IPS-20b (cell line): ENCODE measurements around the gene ANKRD44.

Source experiments
- H3K27ac ChIP-seq: one replicate; pipeline ENCODE4 v1.5.1; 2013; ENCODE audit warnings: low read length
- H3K27me3 ChIP-seq: 2 replicates; pipeline ENCODE4 v1.6.1; 2013; ENCODE audit warnings: mild to moderate bottlenecking, low read length, inconsistent platforms; ENCODE audit not compliant: insufficient read depth
- H3K36me3 ChIP-seq: 2 replicates; pipeline ENCODE4 v1.6.1; 2013; ENCODE audit warnings: low read depth, mild to moderate bottlenecking, inconsistent platforms, low read length, moderate library complexity; ENCODE audit not compliant: insufficient read depth
- H3K4me1 ChIP-seq: 2 replicates; pipeline ENCODE4 v1.6.1; 2013; ENCODE audit warnings: mild to moderate bottlenecking, control low read depth, inconsistent platforms, low read length, moderate library complexity; ENCODE audit not compliant: insufficient read depth
- H3K4me3 ChIP-seq: 2 replicates; pipeline ENCODE4 v1.5.1; 2013; ENCODE audit warnings: mild to moderate bottlenecking, low read length, inconsistent platforms
- H3K9ac ChIP-seq: 2 replicates; pipeline ENCODE4 v1.6.1; 2013; ENCODE audit warnings: low read depth, mild to moderate bottlenecking, inconsistent platforms, low read length, moderate library complexity
- H3K9me3 ChIP-seq: 2 replicates; pipeline ENCODE4 v1.6.1; 2013; ENCODE audit warnings: mild to moderate bottlenecking, low read depth, low read length, inconsistent platforms; ENCODE audit not compliant: insufficient read depth

Gene ANKRD44

GRCh38 chr2:197209246-197209645, 101.3 kb downstream of the ANKRD44 start:
- H3K4me1 ChIP-seq = no peaks in the 10 kb centered on the region
- no peaks in the 10 kb centered on the region for H3K27me3 ChIP-seq
- no peak overlapping the region for H3K9ac ChIP-seq
- H3K27ac ChIP-seq = no peak overlapping the region
- H3K9me3 ChIP-seq = no peaks in the 10 kb centered on the region
- no peaks in the 10 kb centered on the region for H3K36me3 ChIP-seq
- no peak overlapping the region for H3K4me3 ChIP-seq

- no peaks in the 10 kb centered on the region for H3K4me1 ChIP-seq
- H3K4me3 ChIP-seq = no peak overlapping the region
- no peaks in the 10 kb centered on the region for H3K27me3 ChIP-seq
- H3K27ac ChIP-seq = no peak overlapping the region
- no peaks in the 10 kb centered on the region for H3K9me3 ChIP-seq
- H3K9ac ChIP-seq = no peak overlapping the region
- no peaks in the 10 kb centered on the region for H3K36me3 ChIP-seq
Measured at GRCh38 chr2:197208841-197209240, 101.7 kb downstream of the ANKRD44 start.

- Histone ChIP-seq H3K27me3 (no peaks in the 10 kb centered on the region), H3K4me3 (no peak overlapping the region), H3K9me3 (no peaks in the 10 kb centered on the region), H3K4me1 (no peaks in the 10 kb centered on the region), H3K36me3 (no peaks in the 10 kb centered on the region), H3K9ac (no peak overlapping the region), H3K27ac (no peak overlapping the region)
Measured at GRCh38 chr2:197208024-197208423, 102.6 kb downstream of the ANKRD44 start.

- Histone ChIP-seq H3K4me3 (no peak overlapping the region), H3K9ac (no peak overlapping the region), H3K9me3 (no peaks in the 10 kb centered on the region), H3K27ac (no peak overlapping the region), H3K36me3 (no peaks in the 10 kb centered on the region), H3K27me3 (no peaks in the 10 kb centered on the region), H3K4me1 (no peaks in the 10 kb centered on the region)
Measured at GRCh38 chr2:197207598-197207997, 103.0 kb downstream of the ANKRD44 start.

- H3K9me3 ChIP-seq = no peaks in the 10 kb centered on the region
- no peak overlapping the region for H3K4me3 ChIP-seq
- no peaks in the 10 kb centered on the region for H3K36me3 ChIP-seq
- no peaks in the 10 kb centered on the region for H3K27me3 ChIP-seq
- no peak overlapping the region for H3K9ac ChIP-seq
- no peak overlapping the region for H3K27ac ChIP-seq
- no peaks in the 10 kb centered on the region; the same call in 1 of the 2 replicates for H3K4me1 ChIP-seq
Measured at GRCh38 chr2:197207106-197207505, 103.5 kb downstream of the ANKRD44 start.

- no peaks in the 10 kb centered on the region for H3K9me3 ChIP-seq
- H3K4me3 ChIP-seq = no peak overlapping the region
- no peaks in the 10 kb centered on the region; the same call in 1 of the 2 replicates for H3K4me1 ChIP-seq
- H3K27me3 ChIP-seq = no peaks in the 10 kb centered on the region
- no peak overlapping the region for H3K9ac ChIP-seq
- H3K27ac ChIP-seq = no peak overlapping the region
- H3K36me3 ChIP-seq = no peaks in the 10 kb centered on the region
Measured at GRCh38 chr2:197205585-197206215, 104.9 kb downstream of the ANKRD44 start.

GRCh38 chr2:197204519-197205250, 105.9 kb downstream of the ANKRD44 start:
- H3K27me3 ChIP-seq = no peaks in the 10 kb centered on the region
- no peak overlapping the region for H3K4me3 ChIP-seq
- no peak overlapping the region for H3K9ac ChIP-seq
- no peaks in the 10 kb centered on the region for H3K9me3 ChIP-seq
- no peaks in the 10 kb centered on the region for H3K36me3 ChIP-seq
- no peak overlapping the region for H3K27ac ChIP-seq
- no peaks in the 10 kb centered on the region; the same call in 1 of the 2 replicates for H3K4me1 ChIP-seq

- Histone ChIP-seq H3K9ac (no peak overlapping the region), H3K27me3 (no peaks in the 10 kb centered on the region), H3K4me1 (no peaks in the 10 kb centered on the region; the same call in 1 of the 2 replicates), H3K9me3 (no peaks in the 10 kb centered on the region), H3K4me3 (no peak overlapping the region), H3K36me3 (no peaks in the 10 kb centered on the region), H3K27ac (no peak overlapping the region)
Measured at GRCh38 chr2:197201874-197202273, 108.7 kb downstream of the ANKRD44 start.

GRCh38 chr2:197200762-197201058, 109.9 kb downstream of the ANKRD44 start:
- Histone ChIP-seq H3K4me3 (no peak overlapping the region), H3K4me1 (no peaks in the 10 kb centered on the region; the same call in 1 of the 2 replicates)

GRCh38 chr2:197200051-197200761, 110.4 kb downstream of the ANKRD44 start:
- Histone ChIP-seq H3K9ac (no peak overlapping the region), H3K4me1 (no peaks in the 10 kb centered on the region; the same call in 1 of the 2 replicates), H3K27me3 (no peaks in the 10 kb centered on the region), H3K27ac (no peak overlapping the region), H3K36me3 (no peaks in the 10 kb centered on the region), H3K4me3 (no peak overlapping the region), H3K9me3 (no peaks in the 10 kb centered on the region)

More at GRCh38 chr2:197200762-197201058, 109.9 kb downstream of the ANKRD44 start:
- H3K9me3 ChIP-seq = no peaks in the 10 kb centered on the region
- H3K36me3 ChIP-seq = no peaks in the 10 kb centered on the region
- H3K27ac ChIP-seq = no peak overlapping the region
- H3K27me3 ChIP-seq = no peaks in the 10 kb centered on the region
- no peak overlapping the region for H3K9ac ChIP-seq

GRCh38 chr2:197198890-197199289, 111.7 kb downstream of the ANKRD44 start:
- no peaks in the 10 kb centered on the region for H3K9me3 ChIP-seq
- no peaks in the 10 kb centered on the region for H3K27me3 ChIP-seq
- no peaks in the 10 kb centered on the region for H3K36me3 ChIP-seq
- H3K4me3 ChIP-seq = no peak overlapping the region
- H3K9ac ChIP-seq = no peak overlapping the region
- no peak overlapping the region for H3K27ac ChIP-seq
- H3K4me1 ChIP-seq = no peaks in the 10 kb centered on the region; the same call in 1 of the 2 replicates

- no peak overlapping the region for H3K4me3 ChIP-seq
Measured at GRCh38 chr2:197197895-197198311, 112.7 kb downstream of the ANKRD44 start.

More at GRCh38 chr2:197197895-197198311, 112.7 kb downstream of the ANKRD44 start:
- H3K9me3 ChIP-seq = no peaks in the 10 kb centered on the region
- no peak overlapping the region for H3K9ac ChIP-seq
- no peak overlapping the region for H3K27ac ChIP-seq
- no peaks in the 10 kb centered on the region for H3K27me3 ChIP-seq
- no peaks in the 10 kb centered on the region; the same call in 1 of the 2 replicates for H3K4me1 ChIP-seq
- no peaks in the 10 kb centered on the region for H3K36me3 ChIP-seq
